GM21367 (cell line): ENCODE data around the gene CECR2.

Source experiments
- ATAC-seq: cut with Tn5 transposase; IDR thresholded peaks from one replicate; pipeline ENCODE4 v1.9.1; 2021; ENCODE audit not compliant: unreplicated experiment

CECR2 gene

GRCh38 chr22:17590586-17590985 lies 221.3 kb downstream of the CECR2 start:
- no peak for ATAC-seq

- ATAC-seq = no peak
Observed at GRCh38 chr22:17592201-17592600, 222.9 kb downstream of the CECR2 start.

GRCh38 chr22:17596226-17596625 lies 227.0 kb downstream of the CECR2 start:
- ATAC-seq = no peak

- ATAC-seq = no peak
Observed at GRCh38 chr22:17597217-17597616, 228.0 kb downstream of the CECR2 start.

GRCh38 chr22:17598318-17598717 lies 229.1 kb downstream of the CECR2 start:
- no peak for ATAC-seq

GRCh38 chr22:17601031-17601430 lies 231.8 kb downstream of the CECR2 start:
- no peak for ATAC-seq

GRCh38 chr22:17603668-17604067 lies 234.4 kb downstream of the CECR2 start:
- ATAC-seq = no peak

- ATAC-seq = no peak
Observed at GRCh38 chr22:17606496-17606895, 237.2 kb downstream of the CECR2 start.
